HG03575 (cell line): ENCODE data around the gene HIGD2A.

Experiments
- ATAC-seq: cut with Tn5 transposase; IDR thresholded peaks from one replicate; pipeline ENCODE4 v1.9.1; 2021; ENCODE audit not compliant: unreplicated experiment, insufficient number of reproducible peaks, low FRiP score; ENCODE audit errors: extremely low read depth

HIGD2A gene

GRCh38 chr5:176388444-176389134 lies at the start of gene HIGD2A, which contains the start of gene NOP16:
TSS of gene HIGD2A (plus strand) at chr5:176388751. CDS start at chr5:176388820, 69 bp downstream.
TSS of gene NOP16 (minus strand) at chr5:176388598. CDS start at chr5:176388539, 59 bp downstream.
- peak; percentile 66 for ATAC-seq

- ATAC-seq: no peak
Measured at GRCh38 chr5:176339304-176339703, 49.2 kb upstream of the HIGD2A start.

GRCh38 chr5:176341325-176342157 lies 47.0 kb upstream of the HIGD2A start:
- ATAC-seq: no peak

- no peak for ATAC-seq
Measured at GRCh38 chr5:176342158-176342483, 46.4 kb upstream of the HIGD2A start.

GRCh38 chr5:176342766-176343458 lies 45.6 kb upstream of the HIGD2A start:
- no peak for ATAC-seq

GRCh38 chr5:176350416-176350815 lies 38.1 kb upstream of the HIGD2A start:
- no peak for ATAC-seq

- no peak for ATAC-seq
Measured at GRCh38 chr5:176352116-176352878, 36.3 kb upstream of the HIGD2A start.

GRCh38 chr5:176353533-176353932 lies 35.0 kb upstream of the HIGD2A start:
- ATAC-seq: no peak

- ATAC-seq: no peak
Measured at GRCh38 chr5:176355400-176356178, 33.0 kb upstream of the HIGD2A start.

GRCh38 chr5:176356179-176356566 lies 32.4 kb upstream of the HIGD2A start:
- no peak for ATAC-seq

- ATAC-seq: no peak
Measured at GRCh38 chr5:176359658-176360057, 28.9 kb upstream of the HIGD2A start.

- no peak for ATAC-seq
Measured at GRCh38 chr5:176360894-176361436, 27.6 kb upstream of the HIGD2A start.

GRCh38 chr5:176361437-176362232 lies 26.9 kb upstream of the HIGD2A start, which contains the start of gene KIAA1191:
TSS of gene KIAA1191 (minus strand) at chr5:176361764. CDS start at chr5:176359508, 2,256 bp downstream.
- peak; percentile 78 for ATAC-seq

- no peak for ATAC-seq
Measured at GRCh38 chr5:176362233-176362490, 26.4 kb upstream of the HIGD2A start.

- no peak for ATAC-seq
Measured at GRCh38 chr5:176364765-176365350, 23.7 kb upstream of the HIGD2A start.

GRCh38 chr5:176365351-176366231 lies 23.0 kb upstream of the HIGD2A start, which contains the start of gene ARL10:
TSS of gene ARL10 (plus strand) at chr5:176365487. CDS start at chr5:176365564, 77 bp downstream.
- no peak for ATAC-seq
